Hematopoietic multipotent progenitor cell treated with erythropoietin and hydrocortisone succinate and interleukin-3 and kit ligand, for 6 days (in vitro differentiated cells): ENCODE data around the gene C1RL.
A peak's percentile ranks its signal among the peaks of the same experiment; 100 is the strongest.

Experiments used
- DNase-seq: peaks from one replicate; pipeline ENCODE4 v3.0.0-alpha.2; 2015

C1RL gene

GRCh38 chr12:7108796-7109571, at the start of gene C1RL:
TSS of gene C1RL (minus strand) at chr12:7109214. CDS start at chr12:7109180, 34 bp downstream.
- DNase-seq, result peak; percentile 88

- DNase-seq, result no peak
These were observed 48.4 kb upstream of the C1RL start for GRCh38 chr12:7157391-7157790.

- no peak for DNase-seq
These were observed 47.5 kb upstream of the C1RL start for GRCh38 chr12:7156259-7157197.

GRCh38 chr12:7155471-7156034, 46.5 kb upstream of the C1RL start:
- DNase-seq, result no peak

GRCh38 chr12:7154901-7155470, 46.0 kb upstream of the C1RL start:
- no peak for DNase-seq

- no peak for DNase-seq
These were observed 45.0 kb upstream of the C1RL start for GRCh38 chr12:7154042-7154441.

- DNase-seq, result no peak
These were observed 43.8 kb upstream of the C1RL start for GRCh38 chr12:7152818-7153217.

- no peak for DNase-seq
These were observed 42.5 kb upstream of the C1RL start for GRCh38 chr12:7151532-7151931.

- no peak for DNase-seq
These were observed 41.8 kb upstream of the C1RL start for GRCh38 chr12:7150841-7151240.

GRCh38 chr12:7150356-7150755, 41.3 kb upstream of the C1RL start:
- DNase-seq, result no peak

- DNase-seq, result no peak
These were observed 37.9 kb upstream of the C1RL start for GRCh38 chr12:7146906-7147305.

GRCh38 chr12:7146228-7146627, 37.2 kb upstream of the C1RL start:
- DNase-seq, result no peak

- no peak for DNase-seq
These were observed 36.7 kb upstream of the C1RL start for GRCh38 chr12:7145671-7146070.

GRCh38 chr12:7144414-7145120, 35.6 kb upstream of the C1RL start:
- DNase-seq, result peak; percentile 78

GRCh38 chr12:7143564-7143963, 34.5 kb upstream of the C1RL start:
- DNase-seq, result no peak

- no peak for DNase-seq
These were observed 33.9 kb upstream of the C1RL start for GRCh38 chr12:7142809-7143465.

- DNase-seq, result peak; percentile 85
These were observed 33.1 kb upstream of the C1RL start for GRCh38 chr12:7142056-7142644.

GRCh38 chr12:7141351-7142005, 32.5 kb upstream of the C1RL start:
- no peak for DNase-seq

- no peak for DNase-seq
These were observed 30.2 kb upstream of the C1RL start for GRCh38 chr12:7139200-7139599.

GRCh38 chr12:7137908-7138307, 28.9 kb upstream of the C1RL start:
- DNase-seq, result no peak

- no peak for DNase-seq
These were observed 27.7 kb upstream of the C1RL start for GRCh38 chr12:7136676-7137075.
